IPS-NIHi7 (cell line): ENCODE results near the gene ALG9.
"Not testable (repeated sequence)": the region's sequence is repeated elsewhere in the genome, so short reads cannot be mapped to it uniquely, and the experiment has no call there.

Source experiments
- DNase-seq: peaks from one replicate; pipeline ENCODE4 v3.0.0; 2012; ENCODE audit warnings: mixed read lengths; ENCODE audit errors: extremely low spot score

Gene ALG9

GRCh38 chr11:111870886-111871692 is at the start of gene ALG9:
ALG9 (minus strand) TSS chr11:111871581; CDS start chr11:111871482, 99 bp downstream.
- peak; percentile 90 for DNase-seq

GRCh38 chr11:111920908-111921307 is 49.5 kb upstream of the ALG9 start:
- no peak for DNase-seq

GRCh38 chr11:111918390-111919256 is 47.2 kb upstream of the ALG9 start, which contains the start of gene C11orf52:
C11orf52 (plus strand) TSS chr11:111918913; CDS start chr11:111918973, 60 bp downstream.
- peak; percentile 85 for DNase-seq

- no peak for DNase-seq
Observed at GRCh38 chr11:111917788-111918187, 46.4 kb upstream of the ALG9 start.

GRCh38 chr11:111917312-111917711 is 45.9 kb upstream of the ALG9 start:
- DNase-seq, result no peak

GRCh38 chr11:111916768-111917167 is 45.4 kb upstream of the ALG9 start:
- DNase-seq, result no peak

- DNase-seq, result no peak
Observed at GRCh38 chr11:111913997-111914396, 42.6 kb upstream of the ALG9 start.

- DNase-seq, result no peak
Observed at GRCh38 chr11:111913031-111913861, 41.9 kb upstream of the ALG9 start.

- no peak for DNase-seq
Observed at GRCh38 chr11:111912535-111912934, 41.2 kb upstream of the ALG9 start, which contains the start of gene HSPB2. HSPB2 (plus strand) TSS chr11:111912734; CDS start chr11:111912830, 96 bp downstream.

- peak; percentile 29 for DNase-seq
Observed at GRCh38 chr11:111911563-111912401, 40.4 kb upstream of the ALG9 start, which contains the start of gene CRYAB. CRYAB (minus strand) TSS chr11:111911770; CDS start chr11:111911724, 46 bp downstream.

GRCh38 chr11:111910676-111911562 is 39.5 kb upstream of the ALG9 start:
- DNase-seq, result no peak

- no peak for DNase-seq
Observed at GRCh38 chr11:111909378-111909777, 38.0 kb upstream of the ALG9 start.

GRCh38 chr11:111908639-111909305 is 37.4 kb upstream of the ALG9 start:
- DNase-seq, result no peak

GRCh38 chr11:111906680-111907079 is 35.3 kb upstream of the ALG9 start:
- no peak for DNase-seq

- no peak for DNase-seq
Observed at GRCh38 chr11:111905411-111905810, 34.0 kb upstream of the ALG9 start.

- DNase-seq, result no peak
Observed at GRCh38 chr11:111886844-111887243, 15.5 kb upstream of the ALG9 start.

GRCh38 chr11:111886032-111886431 is 14.7 kb upstream of the ALG9 start:
- DNase-seq, result no peak

- not testable (repeated sequence) for DNase-seq
Observed at GRCh38 chr11:111885053-111885452, 13.7 kb upstream of the ALG9 start.

- no peak for DNase-seq
Observed at GRCh38 chr11:111882202-111882601, 10.8 kb upstream of the ALG9 start.
